PC-3 (cell line): ENCODE data around the gene ACAD9. TPM values are rescaled to one million over a fixed set of nuclear protein-coding genes. Genes with fewer than 3 reads are reported as not detected.
"Not testable (repeated sequence)": the region's sequence is repeated elsewhere in the genome, so short reads cannot be mapped to it uniquely, and the experiment has no call there.

Experiments
- ATAC-seq: fragments of 200-7000 bp; cut with Tn5 transposase; 2 replicates; pipeline ENCODE4 v1.9.1; 2020; ENCODE audit warnings: mild to moderate bottlenecking, moderate library complexity
- BruUV-seq: library from RNA; stranded (reverse); fragments of 400-500 nt; replicated peaks from 2 replicates; lab custom pipeline; 2021; lab: Mats Ljungman, UMichigan
- CTCF ChIA-PET: fragments of 300-600 bp; sonication (Branson Sonifier 250); formaldehyde crosslinking; loops from one replicate; lab custom pipeline; 2022; ENCODE audit warnings: antibody characterized with exemption; lab: Charles Lee
- POLR2A ChIA-PET: fragments of 300-600 bp; sonication (Branson Sonifier 250); formaldehyde crosslinking; loops from one replicate; lab custom pipeline; 2022; ENCODE audit warnings: antibody characterized with exemption; ENCODE audit not compliant: unreplicated experiment; lab: Charles Lee
- DNase-seq: peaks from one replicate; pipeline ENCODE4 v3.0.0-alpha.2; 2015
- H2AFZ ChIP-seq: fragments of 300-600 bp; sonication (generic); 2 replicates; pipeline ENCODE4 v1.6.0; 2016; ENCODE audit warnings: antibody characterized with exemption, low read length
- H3F3A ChIP-seq: fragments of 300-600 bp; sonication (generic); one replicate; pipeline ENCODE4 v1.6.0; 2017; ENCODE audit warnings: antibody characterized with exemption, low read length, control low read depth, mild to moderate bottlenecking; ENCODE audit not compliant: unreplicated experiment
- H3K27ac ChIP-seq: fragments of 300-600 bp; sonication (generic); 2 replicates; pipeline ENCODE4 v1.5.1; 2016; ENCODE audit warnings: mild to moderate bottlenecking, low read length
- H3K27me3 ChIP-seq: fragments of 300-600 bp; sonication (generic); 2 replicates; pipeline ENCODE4 v1.6.1; 2016; ENCODE audit warnings: low read length, mixed read lengths
- H3K36me3 ChIP-seq: fragments of 300-600 bp; sonication (generic); 2 replicates; pipeline ENCODE4 v1.6.1; 2016; ENCODE audit warnings: low read depth, mixed run types, low read length, mixed read lengths
- H3K4me1 ChIP-seq: fragments of 300-600 bp; sonication (generic); 2 replicates; pipeline ENCODE4 v1.5.1; 2016; ENCODE audit warnings: low read length; ENCODE audit not compliant: insufficient read depth
- H3K4me2 ChIP-seq: fragments of 300-600 bp; sonication (generic); 2 replicates; pipeline ENCODE4 v1.6.0; 2016; ENCODE audit warnings: low read length
- H3K4me3 ChIP-seq: fragments of 300-600 bp; sonication (generic); 2 replicates; pipeline ENCODE4 v1.5.1; 2016; ENCODE audit warnings: mild to moderate bottlenecking, low read length, mixed read lengths
- H3K79me2 ChIP-seq: fragments of 300-600 bp; sonication (generic); 2 replicates; pipeline ENCODE4 v1.6.1; 2017; ENCODE audit warnings: low read length, mixed read lengths
- H3K9ac ChIP-seq: fragments of 300-600 bp; sonication (generic); 2 replicates; pipeline ENCODE4 v1.6.0; 2016; ENCODE audit warnings: mild to moderate bottlenecking, low read length
- H3K9me2 ChIP-seq: fragments of 300-600 bp; sonication (generic); replicated peaks from 2 replicates; pipeline ENCODE4 v1.6.1; 2016; ENCODE audit warnings: mixed run types, low read length, mixed read lengths
- H3K9me3 ChIP-seq: fragments of 300-600 bp; sonication (generic); 2 replicates; pipeline ENCODE4 v1.6.1; 2016; ENCODE audit warnings: low read length, mixed read lengths
- H4K20me1 ChIP-seq: fragments of 300-600 bp; sonication (generic); 2 replicates; pipeline ENCODE4 v1.6.1; 2016; ENCODE audit warnings: low read length, mixed read lengths
- CTCF ChIP-seq: fragments of 300-600 bp; sonication (generic); conservative IDR thresholded peaks from 2 replicates; pipeline ENCODE4 v1.5.1; 2017; ENCODE audit warnings: antibody characterized with exemption, low read depth, mild to moderate bottlenecking, low read length
- EZH2 ChIP-seq: fragments of 300-600 bp; sonication (generic); IDR thresholded peaks from one replicate; pipeline ENCODE4 v1.6.1; 2017; ENCODE audit warnings: antibody characterized with exemption, mild to moderate bottlenecking, low read length; ENCODE audit not compliant: unreplicated experiment
- EZH2phosphoT487 ChIP-seq: fragments of 300-600 bp; sonication (generic); IDR thresholded peaks from 2 replicates; pipeline ENCODE4 v1.6.1; 2018; ENCODE audit warnings: mild to moderate bottlenecking, antibody characterized with exemption, low read length, borderline replicate concordance
- intact Hi-C: fragments of 100-400 bp; cut with micrococcal nuclease; formaldehyde crosslinking; loops from 2 replicates; pipeline ENCODE4 v1.9.0; 2023
- total RNA-seq: library from RNA; depleted of rRNA; stranded (reverse); fragments of >200 nt; gene quantifications from 2 replicates; pipeline ENCODE4 v1.2.3, GENCODE V29; 2014

Gene ACAD9
- total RNA-seq, 1 experiment from 2014 or later, result 38.6 TPM

GRCh38 chr3:128864351-128864811 is 15.0 kb upstream of the ACAD9 start:
- CTCF ChIA-PET, result no interaction called here
- H3K79me2 ChIP-seq, result no peaks in the 10 kb centered on the region
- H3K27ac ChIP-seq, result no peak overlapping the region

GRCh38 chr3:128864849-128865804 is 14.3 kb upstream of the ACAD9 start:
- not testable (repeated sequence) for DNase-seq, H3K27ac ChIP-seq, BruUV-seq

More at GRCh38 chr3:128864351-128864811, 15.0 kb upstream of the ACAD9 start:
- Histone ChIP-seq H3K9me3 (peaks cover 5% of the 10 kb centered on the region; the same call in 1 of the 2 replicates), H3K27me3 (no peaks in the 10 kb centered on the region), H3K36me3 (no peaks in the 10 kb centered on the region), H3K4me1 (no peaks in the 10 kb centered on the region), H2AFZ (no peak overlapping the region), H4K20me1 (no peaks in the 10 kb centered on the region), H3K9ac (no peak overlapping the region), H3F3A (no peaks in the 10 kb centered on the region), H3K4me2 (no peak overlapping the region), H3K4me3 (no peak overlapping the region), H3K9me2 (no peaks in the 10 kb centered on the region)
- ATAC-seq (no peak), DNase-seq (no peak)
- no peak for TF ChIP-seq EZH2
- no peak for TF ChIP-seq EZH2phosphoT487
- TF ChIP-seq CTCF, result no peak
- intact Hi-C loops, result no loop called here
- POLR2A ChIA-PET, result no interaction called here
- no TSS peak for BruUV-seq

GRCh38 chr3:128867200-128868125 is 12.0 kb upstream of the ACAD9 start:
- no TSS peak for BruUV-seq
- POLR2A ChIA-PET, result no interaction called here
- CTCF ChIA-PET, result no interaction called here
- Histone ChIP-seq H3K4me2 (no peak overlapping the region), H3K79me2 (no peaks in the 10 kb centered on the region), H4K20me1 (no peaks in the 10 kb centered on the region), H3F3A (no peaks in the 10 kb centered on the region), H3K4me3 (no peak overlapping the region), H3K9me2 (no peaks in the 10 kb centered on the region), H3K27me3 (no peaks in the 10 kb centered on the region), H2AFZ (no peak overlapping the region), H3K36me3 (no peaks in the 10 kb centered on the region), H3K9me3 (no peaks in the 10 kb centered on the region), H3K27ac (no peak overlapping the region), H3K4me1 (no peaks in the 10 kb centered on the region), H3K9ac (no peak overlapping the region)
- TF ChIP-seq CTCF (no peak), EZH2 (no peak), EZH2phosphoT487 (no peak)
- intact Hi-C loops, result no loop called here
- no peak for DNase-seq
- ATAC-seq, result no peak

More at GRCh38 chr3:128864849-128865804, 14.3 kb upstream of the ACAD9 start:
- H3K4me1 ChIP-seq, H3K4me2 ChIP-seq, CTCF ChIA-PET, H3F3A ChIP-seq, H3K27me3 ChIP-seq, H2AFZ ChIP-seq, POLR2A ChIA-PET, H3K9me2 ChIP-seq, H3K9me3 ChIP-seq, intact Hi-C loops, H3K79me2 ChIP-seq, H3K9ac ChIP-seq, H3K36me3 ChIP-seq, ATAC-seq, H4K20me1 ChIP-seq, H3K4me3 ChIP-seq: not testable (repeated sequence)
